OCI-LY3 (cell line): ENCODE measurements around the gene EMID1.

ENCODE experiments used
- EZH2phosphoT487 ChIP-seq: fragments of 200-600 bp; shearing (Covaris generic); IDR thresholded peaks from 2 replicates; pipeline ENCODE4 v1.6.1; 2018; ENCODE audit warnings: antibody characterized with exemption, mixed run types, low read depth
- TF ChIP-seq, protein P1 (sequence below): fragments of 200-600, 300-600 bp; sonication (generic); IDR thresholded peaks from 2 replicates; pipeline ENCODE4 v1.5.1; 2014; ENCODE audit warnings: antibody characterized with exemption, low read length, low read depth

GRCh38 chr22:29305836-29306174 is 100.1 kb downstream of the EMID1 start:
- TF ChIP-seq, protein P1, sequence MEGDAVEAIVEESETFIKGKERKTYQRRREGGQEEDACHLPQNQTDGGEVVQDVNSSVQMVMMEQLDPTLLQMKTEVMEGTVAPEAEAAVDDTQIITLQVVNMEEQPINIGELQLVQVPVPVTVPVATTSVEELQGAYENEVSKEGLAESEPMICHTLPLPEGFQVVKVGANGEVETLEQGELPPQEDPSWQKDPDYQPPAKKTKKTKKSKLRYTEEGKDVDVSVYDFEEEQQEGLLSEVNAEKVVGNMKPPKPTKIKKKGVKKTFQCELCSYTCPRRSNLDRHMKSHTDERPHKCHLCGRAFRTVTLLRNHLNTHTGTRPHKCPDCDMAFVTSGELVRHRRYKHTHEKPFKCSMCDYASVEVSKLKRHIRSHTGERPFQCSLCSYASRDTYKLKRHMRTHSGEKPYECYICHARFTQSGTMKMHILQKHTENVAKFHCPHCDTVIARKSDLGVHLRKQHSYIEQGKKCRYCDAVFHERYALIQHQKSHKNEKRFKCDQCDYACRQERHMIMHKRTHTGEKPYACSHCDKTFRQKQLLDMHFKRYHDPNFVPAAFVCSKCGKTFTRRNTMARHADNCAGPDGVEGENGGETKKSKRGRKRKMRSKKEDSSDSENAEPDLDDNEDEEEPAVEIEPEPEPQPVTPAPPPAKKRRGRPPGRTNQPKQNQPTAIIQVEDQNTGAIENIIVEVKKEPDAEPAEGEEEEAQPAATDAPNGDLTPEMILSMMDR: no peak
- no peak for TF ChIP-seq EZH2phosphoT487
